Osteocyte (in vitro differentiated cells): Measurements from ENCODE around the gene CNTNAP2. TPM values are rescaled to one million over a fixed set of nuclear protein-coding genes. Genes with fewer than 3 reads are reported as not detected.
"Not testable (repeated sequence)": the region's sequence is repeated elsewhere in the genome, so short reads cannot be mapped to it uniquely, and the experiment has no call there.

Experiments
- DNase-seq: peaks from one replicate; pipeline ENCODE4 v3.0.0; 2021; ENCODE audit warnings: mixed read lengths; ENCODE audit not compliant: unreplicated experiment; ENCODE audit errors: extremely low spot score
- H3K27ac Mint-ChIP-seq: one replicate; pipeline ENCODE4 v1.8.0; 2021; ENCODE audit warnings: mild to moderate bottlenecking, mixed read lengths; ENCODE audit not compliant: unreplicated experiment
- H3K27me3 Mint-ChIP-seq: one replicate; pipeline ENCODE4 v1.8.0; 2021; ENCODE audit warnings: mixed read lengths; ENCODE audit not compliant: unreplicated experiment
- H3K36me3 Mint-ChIP-seq: one replicate; pipeline ENCODE4 v1.8.0; 2021; ENCODE audit warnings: mixed read lengths; ENCODE audit not compliant: unreplicated experiment
- H3K4me1 Mint-ChIP-seq: one replicate; pipeline ENCODE4 v1.8.0; 2021; ENCODE audit warnings: mixed read lengths; ENCODE audit not compliant: unreplicated experiment
- H3K4me3 Mint-ChIP-seq: one replicate; pipeline ENCODE4 v1.8.0; 2021; ENCODE audit warnings: mild to moderate bottlenecking, moderate library complexity, mixed read lengths; ENCODE audit not compliant: unreplicated experiment
- H3K9me3 Mint-ChIP-seq: one replicate; pipeline ENCODE4 v1.8.0; 2021; ENCODE audit warnings: mixed read lengths; ENCODE audit not compliant: unreplicated experiment
- CTCF ChIP-seq: fragments of 200-600 bp; sonication (generic); IDR thresholded peaks from 2 replicates; pipeline ENCODE4 v1.5.0; 2021; ENCODE audit warnings: antibody characterized with exemption, mild to moderate bottlenecking, moderate library complexity
- total RNA-seq: library from RNA; stranded (reverse); gene quantifications from 2 replicates; pipeline ENCODE4 v1.2.1, GENCODE V29; 2021

Gene CNTNAP2
- total RNA-seq, 1 donor from 2014 or later: 1.4 TPM

GRCh38 chr7:148410905-148411304 lies 2294.3 kb downstream of the CNTNAP2 start:
- no peaks in the 10 kb centered on the region for H3K9me3 Mint-ChIP-seq
- no peak for DNase-seq
- TF ChIP-seq CTCF: no peak
- no peaks in the 10 kb centered on the region for H3K27me3 Mint-ChIP-seq
- H3K4me1 Mint-ChIP-seq: no peaks in the 10 kb centered on the region
- H3K4me3 Mint-ChIP-seq: no peak overlapping the region
- H3K36me3 Mint-ChIP-seq: no peaks in the 10 kb centered on the region
- H3K27ac Mint-ChIP-seq: no peak overlapping the region

- Mint-ChIP-seq H3K36me3 (no peaks in the 10 kb centered on the region), H3K4me3 (no peak overlapping the region), H3K9me3 (no peaks in the 10 kb centered on the region), H3K27ac (no peak overlapping the region), H3K27me3 (no peaks in the 10 kb centered on the region), H3K4me1 (no peaks in the 10 kb centered on the region)
- DNase-seq: no peak
- TF ChIP-seq CTCF: no peak
Observed at GRCh38 chr7:148412691-148413090, 2296.1 kb downstream of the CNTNAP2 start.

- TF ChIP-seq CTCF: no peak
- no peaks in the 10 kb centered on the region for H3K4me1 Mint-ChIP-seq
- H3K9me3 Mint-ChIP-seq: no peaks in the 10 kb centered on the region
- H3K27me3 Mint-ChIP-seq: no peaks in the 10 kb centered on the region
- no peak overlapping the region for H3K4me3 Mint-ChIP-seq
- no peaks in the 10 kb centered on the region for H3K36me3 Mint-ChIP-seq
- no peak overlapping the region for H3K27ac Mint-ChIP-seq
- DNase-seq: no peak
Observed at GRCh38 chr7:148419856-148420832, 2303.5 kb downstream of the CNTNAP2 start.

GRCh38 chr7:148422030-148422429 lies 2305.4 kb downstream of the CNTNAP2 start:
- Mint-ChIP-seq H3K4me1 (no peaks in the 10 kb centered on the region), H3K27me3 (no peaks in the 10 kb centered on the region), H3K36me3 (no peaks in the 10 kb centered on the region)

GRCh38 chr7:148426393-148426792 lies 2309.8 kb downstream of the CNTNAP2 start:
- H3K27ac Mint-ChIP-seq, DNase-seq, H3K9me3 Mint-ChIP-seq, H3K4me3 Mint-ChIP-seq, H3K4me1 Mint-ChIP-seq, H3K27me3 Mint-ChIP-seq, H3K36me3 Mint-ChIP-seq: not testable (repeated sequence)

More at GRCh38 chr7:148422030-148422429, 2305.4 kb downstream of the CNTNAP2 start:
- no peak overlapping the region for H3K27ac Mint-ChIP-seq
- no peak overlapping the region for H3K4me3 Mint-ChIP-seq
- no peak for DNase-seq
- no peaks in the 10 kb centered on the region for H3K9me3 Mint-ChIP-seq
- TF ChIP-seq CTCF: no peak

- H3K4me1 Mint-ChIP-seq, DNase-seq, H3K9me3 Mint-ChIP-seq, H3K36me3 Mint-ChIP-seq, H3K27ac Mint-ChIP-seq, H3K4me3 Mint-ChIP-seq, H3K27me3 Mint-ChIP-seq: not testable (repeated sequence)
Observed at GRCh38 chr7:148430690-148431089, 2314.1 kb downstream of the CNTNAP2 start.
